Mesendoderm (in vitro differentiated cells): ENCODE measurements around the gene FAM120B.
A peak's percentile ranks its signal among the peaks of the same experiment; 100 is the strongest.

Experiments
- DNase-seq: peaks from one replicate; pipeline ENCODE4 v3.0.0; 2013
- H2AK5ac ChIP-seq: 2 replicates; pipeline ENCODE4 v1.6.1; 2013; ENCODE audit warnings: low read length, inconsistent platforms
- H2BK120ac ChIP-seq: 2 replicates; pipeline ENCODE4 v1.6.1; 2013; ENCODE audit warnings: low read depth, mild to moderate bottlenecking, low read length, moderate library complexity, mixed read lengths
- H2BK15ac ChIP-seq: replicated peaks from 2 replicates; pipeline ENCODE4 v1.6.1; 2013; ENCODE audit warnings: low read depth, mild to moderate bottlenecking, moderate library complexity
- H2BK5ac ChIP-seq: 2 replicates; pipeline ENCODE4 v1.6.1; 2013; ENCODE audit warnings: low read length, inconsistent platforms
- H3K18ac ChIP-seq: 2 replicates; pipeline ENCODE4 v1.6.1; 2013; ENCODE audit warnings: mild to moderate bottlenecking, low read length, mixed read lengths
- H3K23ac ChIP-seq: one replicate; pipeline ENCODE4 v1.6.1; 2013; ENCODE audit warnings: low read length
- H3K27ac ChIP-seq: 2 replicates; pipeline ENCODE4 v1.5.1; 2013; ENCODE audit warnings: low read depth, mild to moderate bottlenecking, inconsistent platforms, low read length, moderate library complexity
- H3K27me3 ChIP-seq: 2 replicates; pipeline ENCODE4 v1.6.1; 2013; ENCODE audit warnings: low read length, control low read depth, mild to moderate bottlenecking, inconsistent platforms; ENCODE audit not compliant: insufficient read depth, poor library complexity
- H3K36me3 ChIP-seq: 2 replicates; pipeline ENCODE4 v1.6.1; 2013; ENCODE audit warnings: low read length, inconsistent platforms; ENCODE audit not compliant: control insufficient read depth, insufficient read depth
- H3K4ac ChIP-seq: one replicate; pipeline ENCODE4 v1.6.1; 2013; ENCODE audit warnings: low read depth, mild to moderate bottlenecking, low read length, moderate library complexity
- H3K4me1 ChIP-seq: 2 replicates; pipeline ENCODE4 v1.6.1; 2013; ENCODE audit warnings: low read depth, low read length, inconsistent platforms; ENCODE audit not compliant: control insufficient read depth
- H3K4me2 ChIP-seq: 2 replicates; pipeline ENCODE4 v1.6.1; 2013; ENCODE audit warnings: low read length
- H3K4me3 ChIP-seq: 2 replicates; pipeline ENCODE4 v1.5.1; 2013; ENCODE audit warnings: mild to moderate bottlenecking, low read length
- H3K56ac ChIP-seq: one replicate; pipeline ENCODE4 v1.6.1; 2013; ENCODE audit warnings: low read length
- H3K79me1 ChIP-seq: 2 replicates; pipeline ENCODE4 v1.6.1; 2013; ENCODE audit warnings: low read length, inconsistent platforms
- H3K79me2 ChIP-seq: 2 replicates; pipeline ENCODE4 v1.6.1; 2013; ENCODE audit warnings: mild to moderate bottlenecking, low read length; ENCODE audit not compliant: control insufficient read depth, insufficient read depth
- H3K9ac ChIP-seq: 2 replicates; pipeline ENCODE4 v1.6.1; 2013; ENCODE audit warnings: low read length, inconsistent platforms
- H4K5ac ChIP-seq: one replicate; pipeline ENCODE4 v1.6.1; 2013; ENCODE audit warnings: low read length
- H4K8ac ChIP-seq: one replicate; pipeline ENCODE4 v1.6.1; 2013; ENCODE audit warnings: low read depth, mild to moderate bottlenecking, control low read depth, low read length, moderate library complexity
- WGBS: extraction: QIAGEN DNeasy Blood & Tissue Kit; methylation state at CpG from one replicate; pipeline ENCODE4 v1.1.7; 2013; ENCODE audit warnings: low lambda C conversion rate, missing lambda C conversion rate; ENCODE audit not compliant: insufficient coverage; ENCODE audit errors: extremely low coverage; 5-methylcytosine and 5-hydroxymethylcytosine counted together

Gene FAM120B

GRCh38 chr6:170273681-170274080 lies 32.9 kb upstream of the FAM120B start:
- Histone ChIP-seq H2BK15ac (no peak overlapping the region), H3K4me1 (peaks cover 3% of the 10 kb centered on the region), H3K4me2 (no peak overlapping the region), H3K36me3 (no peaks in the 10 kb centered on the region), H3K9ac (no peak overlapping the region), H2AK5ac (no peak overlapping the region), H3K27ac (no peak overlapping the region), H3K79me2 (no peaks in the 10 kb centered on the region), H3K79me1 (no peaks in the 10 kb centered on the region), H4K5ac (no peak overlapping the region), H3K4me3 (no peak overlapping the region), H3K18ac (no peak overlapping the region), H2BK120ac (no peak overlapping the region), H3K56ac (no peak overlapping the region), H3K27me3 (no peaks in the 10 kb centered on the region), H4K8ac (no peak overlapping the region), H2BK5ac (no peak overlapping the region), H3K23ac (no peak overlapping the region), H3K4ac (no peak overlapping the region)
- no CpG with 5 or more reads among the region's 7 CpGs for WGBS
- DNase-seq, result no peak

GRCh38 chr6:170274713-170275560 lies 31.6 kb upstream of the FAM120B start:
- Histone ChIP-seq H3K4me2 (no peak overlapping the region), H3K79me1 (no peaks in the 10 kb centered on the region), H2AK5ac (no peak overlapping the region), H3K79me2 (no peaks in the 10 kb centered on the region), H4K5ac (no peak overlapping the region), H3K4me1 (peaks cover 3% of the 10 kb centered on the region), H3K9ac (no peak overlapping the region), H3K23ac (no peak overlapping the region), H3K27me3 (no peaks in the 10 kb centered on the region), H2BK5ac (no peak overlapping the region), H4K8ac (no peak overlapping the region), H3K56ac (no peak overlapping the region), H3K18ac (no peak overlapping the region), H3K4me3 (no peak overlapping the region), H2BK120ac (no peak overlapping the region), H3K36me3 (no peaks in the 10 kb centered on the region), H3K27ac (no peak overlapping the region), H2BK15ac (no peak overlapping the region), H3K4ac (no peak overlapping the region)
- no CpG with 5 or more reads among the region's 36 CpGs for WGBS
- no peak for DNase-seq

- no peak overlapping the region for H3K4me3 ChIP-seq
Measured at GRCh38 chr6:170276369-170277057, 30.0 kb upstream of the FAM120B start.

GRCh38 chr6:170277893-170278742 lies 28.4 kb upstream of the FAM120B start:
- DNase-seq, result peak; percentile 45
- H3K4me2 ChIP-seq, result no peak overlapping the region
- no peak overlapping the region for H3K18ac ChIP-seq
- H3K27me3 ChIP-seq, result no peaks in the 10 kb centered on the region
- H3K4me1 ChIP-seq, result peaks cover 3% of the 10 kb centered on the region
- H2BK15ac ChIP-seq, result no peak overlapping the region
- H3K36me3 ChIP-seq, result no peaks in the 10 kb centered on the region
- no peaks in the 10 kb centered on the region for H3K79me2 ChIP-seq
- no peak overlapping the region for H3K27ac ChIP-seq
- H4K5ac ChIP-seq, result no peak overlapping the region
- no peak overlapping the region for H2BK5ac ChIP-seq
- no peaks in the 10 kb centered on the region for H3K79me1 ChIP-seq
- no peak overlapping the region for H3K4me3 ChIP-seq
- H3K9ac ChIP-seq, result no peak overlapping the region
- H3K4ac ChIP-seq, result no peak overlapping the region
- peak overlapping the region; percentile 46 for H3K56ac ChIP-seq
- H4K8ac ChIP-seq, result no peak overlapping the region
- no peak overlapping the region for H2BK120ac ChIP-seq
- no peak overlapping the region for H3K23ac ChIP-seq
- no peak overlapping the region for H2AK5ac ChIP-seq
- WGBS, result no CpG with 5 or more reads among the region's 8 CpGs

More at GRCh38 chr6:170276369-170277057, 30.0 kb upstream of the FAM120B start:
- no peak for DNase-seq
- H3K56ac ChIP-seq, result no peak overlapping the region
- no peaks in the 10 kb centered on the region for H3K79me2 ChIP-seq
- no peak overlapping the region for H3K9ac ChIP-seq
- H3K27me3 ChIP-seq, result no peaks in the 10 kb centered on the region
- no CpG with 5 or more reads among the region's 29 CpGs for WGBS
- no peak overlapping the region for H2AK5ac ChIP-seq
- no peak overlapping the region for H4K5ac ChIP-seq
- no peak overlapping the region for H2BK5ac ChIP-seq
- no peak overlapping the region for H3K27ac ChIP-seq
- no peak overlapping the region for H2BK120ac ChIP-seq
- no peaks in the 10 kb centered on the region for H3K79me1 ChIP-seq
- no peak overlapping the region for H3K18ac ChIP-seq
- H4K8ac ChIP-seq, result no peak overlapping the region
- no peak overlapping the region for H3K4ac ChIP-seq
- H3K36me3 ChIP-seq, result no peaks in the 10 kb centered on the region
- H3K23ac ChIP-seq, result no peak overlapping the region
- peaks cover 3% of the 10 kb centered on the region for H3K4me1 ChIP-seq
- no peak overlapping the region for H2BK15ac ChIP-seq
- H3K4me2 ChIP-seq, result no peak overlapping the region

GRCh38 chr6:170278743-170279094 lies 27.8 kb upstream of the FAM120B start:
- Histone ChIP-seq H3K4ac (no peak overlapping the region), H3K4me1 (peaks cover 3% of the 10 kb centered on the region), H2AK5ac (no peak overlapping the region), H2BK15ac (no peak overlapping the region), H3K23ac (no peak overlapping the region), H3K4me2 (no peak overlapping the region), H3K36me3 (no peaks in the 10 kb centered on the region), H2BK5ac (no peak overlapping the region), H3K27me3 (no peaks in the 10 kb centered on the region), H2BK120ac (no peak overlapping the region), H4K5ac (no peak overlapping the region), H3K18ac (no peak overlapping the region), H3K56ac (no peak overlapping the region), H3K9ac (no peak overlapping the region), H3K4me3 (no peak overlapping the region), H3K79me2 (no peaks in the 10 kb centered on the region), H3K27ac (no peak overlapping the region), H4K8ac (no peak overlapping the region), H3K79me1 (no peaks in the 10 kb centered on the region)
- no peak for DNase-seq
- WGBS, result no CpG with 5 or more reads among the region's 9 CpGs
